Caco-2 (cell line): Measurements from ENCODE around the gene INO80. TPM values are rescaled to one million over a fixed set of nuclear protein-coding genes. Genes with fewer than 3 reads are reported as not detected.

ENCODE experiments used
- BruUV-seq: library from RNA; stranded (reverse); fragments of 400-500 nt; replicated peaks from 2 replicates; lab custom pipeline; 2021; lab: Mats Ljungman, UMichigan
- CTCF ChIA-PET: fragments of 300-600 bp; sonication (Branson Sonifier 250); formaldehyde crosslinking; loops from one replicate; lab custom pipeline; 2022; ENCODE audit warnings: antibody characterized with exemption; lab: Charles Lee
- POLR2A ChIA-PET: fragments of 300-600 bp; sonication (Branson Sonifier 250); formaldehyde crosslinking; loops from one replicate; lab custom pipeline; 2022; ENCODE audit warnings: antibody characterized with exemption; lab: Charles Lee
- DNase-seq, 2 experiments: peaks; one replicate each; pipeline versions ENCODE4 v3.0.0 to v3.0.0-alpha.2; 2020 to 2022
- H3K27me3 ChIP-seq: replicated peaks from 2 replicates; pipeline ENCODE4 v1.6.0; 2011; ENCODE audit warnings: low read length; ENCODE audit not compliant: control insufficient read depth, insufficient read depth
- H3K36me3 ChIP-seq: 2 replicates; pipeline ENCODE4 v1.5.1; 2011; ENCODE audit warnings: low read length; ENCODE audit not compliant: control insufficient read depth, insufficient read depth
- H3K4me1 ChIP-seq: fragments of 250-450 bp; sonication (Bioruptor Pico); 2 replicates; pipeline ENCODE4 v1.5.1; 2020; ENCODE audit warnings: mild to moderate bottlenecking
- H3K4me3 ChIP-seq: 2 replicates; pipeline ENCODE4 v1.5.1; 2011; ENCODE audit warnings: low read depth, mild to moderate bottlenecking, control low read depth, low read length
- H3K9me3 ChIP-seq: fragments of 250-450 bp; sonication (Bioruptor Pico); 2 replicates; pipeline ENCODE4 v1.5.1; 2020; ENCODE audit warnings: mild to moderate bottlenecking, moderate library complexity
- H3K27ac Mint-ChIP-seq: one replicate; pipeline ENCODE4 v1.8.0; 2022; ENCODE audit warnings: mixed read lengths; ENCODE audit not compliant: unreplicated experiment
- H3K27me3 Mint-ChIP-seq: one replicate; pipeline ENCODE4 v1.8.0; 2022; ENCODE audit warnings: mixed read lengths; ENCODE audit not compliant: insufficient read depth, unreplicated experiment
- H3K36me3 Mint-ChIP-seq: one replicate; pipeline ENCODE4 v1.8.0; 2022; ENCODE audit warnings: mild to moderate bottlenecking, mixed read lengths; ENCODE audit not compliant: insufficient read depth, unreplicated experiment
- H3K4me1 Mint-ChIP-seq: one replicate; pipeline ENCODE4 v1.8.0; 2022; ENCODE audit warnings: low read depth, mixed read lengths; ENCODE audit not compliant: unreplicated experiment
- H3K4me3 Mint-ChIP-seq: one replicate; pipeline ENCODE4 v1.8.0; 2022; ENCODE audit warnings: mild to moderate bottlenecking, moderate library complexity, mixed read lengths; ENCODE audit not compliant: unreplicated experiment
- H3K9me3 Mint-ChIP-seq: one replicate; pipeline ENCODE4 v1.8.0; 2022; ENCODE audit warnings: mixed read lengths; ENCODE audit not compliant: unreplicated experiment
- CTCF ChIP-seq, 2 experiments: fragments of 200-600 bp in 1 of 2; IDR thresholded peaks; 1 replicate in 1 of 2; 2 replicates in 1 of 2; pipeline versions ENCODE4 v1.5.1 to v1.8.0; 2011 to 2022; ENCODE audit warnings: antibody characterized with exemption in 1 of 2, control low read depth in 1 of 2, inconsistent platforms in 1 of 2, low read depth in 1 of 2, low read length in 1 of 2, mild to moderate bottlenecking in 1 of 2, moderate library complexity in 1 of 2; ENCODE audit not compliant: insufficient read depth in 1 of 2, severe bottlenecking in 1 of 2, unreplicated experiment in 1 of 2
- intact Hi-C: fragments of 100-400 bp; cut with micrococcal nuclease; formaldehyde crosslinking; loops from one replicate; pipeline ENCODE4 v1.10.0; 2022; ENCODE audit not compliant: unreplicated experiment
- total RNA-seq: library from RNA; stranded (reverse); gene quantifications from 2 replicates; pipeline ENCODE4 v1.2.3, GENCODE V29; 2022

Gene INO80
- total RNA-seq, 1 experiment from 2014 or later, result 24.4 TPM

- no peak overlapping the region for H3K4me3 ChIP-seq
- no peaks in the 10 kb centered on the region for H3K9me3 ChIP-seq
- H3K4me1 ChIP-seq, result peaks cover 9% of the 10 kb centered on the region; the same call in 1 of the 2 replicates
- no peaks in the 10 kb centered on the region for H3K4me1 Mint-ChIP-seq
- H3K4me3 Mint-ChIP-seq, result no peak overlapping the region
- ChIA-PET POLR2A (no interaction called here), CTCF (no interaction called here)
- H3K36me3 ChIP-seq, result no peaks in the 10 kb centered on the region
- H3K36me3 Mint-ChIP-seq, result no peaks in the 10 kb centered on the region
- no peaks in the 10 kb centered on the region for H3K27me3 Mint-ChIP-seq
- no peaks in the 10 kb centered on the region for H3K9me3 Mint-ChIP-seq
- no peaks in the 10 kb centered on the region for H3K27me3 ChIP-seq
- no TSS peak for BruUV-seq
- no peak for TF ChIP-seq CTCF (IDR thresholded peaks at IDR 0.05; ENCODE audit: insufficient read depth in 1 of 2, low read depth in 1 of 2, low read length in 1 of 2, severe bottlenecking in 1 of 2, unreplicated experiment in 1 of 2)
- no peak for DNase-seq
- intact Hi-C loops, result no loop called here
- no peak overlapping the region for H3K27ac Mint-ChIP-seq
Measured at GRCh38 chr15:41122849-41123248, 6.8 kb upstream of the INO80 start.

GRCh38 chr15:41121951-41122350, 5.9 kb upstream of the INO80 start:
- no peak for DNase-seq
- ChIA-PET CTCF (no interaction called here), POLR2A (no interaction called here)
- H3K4me3 ChIP-seq, result no peak overlapping the region
- Mint-ChIP-seq H3K9me3 (no peaks in the 10 kb centered on the region), H3K27me3 (no peaks in the 10 kb centered on the region), H3K4me1 (no peaks in the 10 kb centered on the region), H3K27ac (no peak overlapping the region), H3K4me3 (no peak overlapping the region), H3K36me3 (no peaks in the 10 kb centered on the region)
- H3K27me3 ChIP-seq, result no peaks in the 10 kb centered on the region
- H3K4me1 ChIP-seq, result peaks cover 9% of the 10 kb centered on the region; the same call in 1 of the 2 replicates
- no peak for TF ChIP-seq CTCF (IDR thresholded peaks at IDR 0.05; ENCODE audit: insufficient read depth in 1 of 2, low read depth in 1 of 2, low read length in 1 of 2, severe bottlenecking in 1 of 2, unreplicated experiment in 1 of 2)
- H3K9me3 ChIP-seq, result no peaks in the 10 kb centered on the region
- no peaks in the 10 kb centered on the region for H3K36me3 ChIP-seq
- intact Hi-C loops, result no loop called here
- BruUV-seq, result no TSS peak

- no peak for DNase-seq
- peak overlapping the region; percentile 89 for H3K4me3 Mint-ChIP-seq
- H3K9me3 ChIP-seq, result no peaks in the 10 kb centered on the region
- H3K27me3 Mint-ChIP-seq, result no peaks in the 10 kb centered on the region
- H3K36me3 ChIP-seq, result no peaks in the 10 kb centered on the region
- intact Hi-C loops, result loop anchor here (5.0 kb wide), 1 partner anchor 115 kb away; the partner anchor contains the start of genes CHP1 and EXD1
- peak overlapping the region; percentile 100 for H3K27ac Mint-ChIP-seq
- peak overlapping the region; percentile 59 for H3K4me3 ChIP-seq
- H3K36me3 Mint-ChIP-seq, result peaks cover 36% of the 10 kb centered on the region
- no peak for TF ChIP-seq CTCF (IDR thresholded peaks at IDR 0.05; ENCODE audit: insufficient read depth in 1 of 2, low read depth in 1 of 2, low read length in 1 of 2, severe bottlenecking in 1 of 2, unreplicated experiment in 1 of 2)
- no peaks in the 10 kb centered on the region for H3K4me1 ChIP-seq
- no TSS peak for BruUV-seq
- ChIA-PET POLR2A (interaction anchor here (0.6 to 1.6 kb wide), 7 partner anchors 35 to 856 kb away, joined by 3 to 6 read pairs (median 3); partner anchors contain the start of genes CHAC1, CHP1, EHD4 and NUSAP1), CTCF (interaction anchor here (0.8 kb wide), 1 partner anchor 9 kb away, joined by 3 read pairs; no protein-coding TSS in a partner anchor)
- no peaks in the 10 kb centered on the region for H3K4me1 Mint-ChIP-seq
- no peaks in the 10 kb centered on the region for H3K9me3 Mint-ChIP-seq
- H3K27me3 ChIP-seq, result no peaks in the 10 kb centered on the region
Measured at GRCh38 chr15:41116962-41117252, 827 bp upstream of the INO80 start.
